ENCODE data around the gene KLHL17. TPM values are rescaled to one million over a fixed set of nuclear protein-coding genes. Genes with fewer than 3 reads are reported as not detected.

KLHL17 gene
- total RNA-seq, 2 donors from 2014 or later, result 4.2 to 15.3 TPM

DNA sequence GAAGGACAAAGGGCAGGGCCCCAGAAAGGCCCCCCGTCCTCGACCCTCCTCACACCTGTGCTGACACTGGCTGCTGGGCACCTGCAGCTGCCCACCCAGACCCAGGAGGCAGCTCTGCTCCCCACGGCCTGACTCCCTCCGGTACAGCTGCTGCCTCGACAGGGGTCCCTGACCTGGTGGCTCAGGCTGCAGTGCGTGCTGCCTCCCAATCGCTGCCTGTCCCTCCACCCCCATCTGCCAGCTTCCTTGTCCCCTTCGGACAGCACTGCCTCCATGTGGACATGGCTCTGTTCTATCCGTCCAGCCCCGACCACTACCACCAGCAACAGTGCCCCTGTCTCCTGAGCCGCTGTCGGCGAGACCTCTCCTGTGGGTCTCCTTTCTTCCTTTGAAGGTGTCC lies 5.5 kb upstream of the KLHL17 start:
- no peak for ATAC-seq (ENCODE audit: insufficient number of reproducible peaks, low FRiP score, low read depth)
- no peak for DNase-seq (ENCODE audit: low spot score)
- peaks cover 13 to 25% of the 10 kb centered on the region in 2 donors for H3K4me1 ChIP-seq (ENCODE audit: control insufficient read depth in 1 of 2, low read depth in 2 of 2)
- H3K27ac ChIP-seq, result no peak overlapping the region
- peaks cover 61% of the 10 kb centered on the region for H3K36me3 ChIP-seq
- H3K9me3 ChIP-seq, result no peaks in the 10 kb centered on the region
- TF ChIP-seq, protein P1, sequence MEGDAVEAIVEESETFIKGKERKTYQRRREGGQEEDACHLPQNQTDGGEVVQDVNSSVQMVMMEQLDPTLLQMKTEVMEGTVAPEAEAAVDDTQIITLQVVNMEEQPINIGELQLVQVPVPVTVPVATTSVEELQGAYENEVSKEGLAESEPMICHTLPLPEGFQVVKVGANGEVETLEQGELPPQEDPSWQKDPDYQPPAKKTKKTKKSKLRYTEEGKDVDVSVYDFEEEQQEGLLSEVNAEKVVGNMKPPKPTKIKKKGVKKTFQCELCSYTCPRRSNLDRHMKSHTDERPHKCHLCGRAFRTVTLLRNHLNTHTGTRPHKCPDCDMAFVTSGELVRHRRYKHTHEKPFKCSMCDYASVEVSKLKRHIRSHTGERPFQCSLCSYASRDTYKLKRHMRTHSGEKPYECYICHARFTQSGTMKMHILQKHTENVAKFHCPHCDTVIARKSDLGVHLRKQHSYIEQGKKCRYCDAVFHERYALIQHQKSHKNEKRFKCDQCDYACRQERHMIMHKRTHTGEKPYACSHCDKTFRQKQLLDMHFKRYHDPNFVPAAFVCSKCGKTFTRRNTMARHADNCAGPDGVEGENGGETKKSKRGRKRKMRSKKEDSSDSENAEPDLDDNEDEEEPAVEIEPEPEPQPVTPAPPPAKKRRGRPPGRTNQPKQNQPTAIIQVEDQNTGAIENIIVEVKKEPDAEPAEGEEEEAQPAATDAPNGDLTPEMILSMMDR (IDR thresholded peaks at IDR 0.05), result no peak
- H3K4me3 ChIP-seq, result no peak overlapping the region
- H3K27me3 ChIP-seq (replicated peaks; ENCODE audit: insufficient read depth), result no peaks in the 10 kb centered on the region

DNA sequence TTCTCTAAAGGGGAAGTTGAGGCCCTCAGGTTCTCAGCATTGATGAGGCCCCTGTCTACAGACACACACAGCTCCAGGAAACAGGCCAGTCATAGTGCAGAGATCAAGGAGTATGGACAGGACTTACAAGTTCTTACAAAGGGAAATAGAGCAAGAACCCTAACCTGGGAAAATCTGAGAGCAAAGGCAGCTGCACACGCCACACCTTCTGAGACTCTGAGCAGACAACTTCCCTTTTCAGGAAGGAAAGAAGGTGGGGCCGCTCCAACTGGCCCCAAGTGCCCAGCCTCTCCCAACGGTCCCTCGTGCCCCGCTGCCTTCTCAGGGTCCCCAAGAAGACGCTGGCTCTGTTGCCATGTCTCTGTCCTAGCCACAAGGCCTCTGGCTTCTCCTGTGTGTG lies 4.9 kb upstream of the KLHL17 start:
- TF ChIP-seq, protein P1 (IDR thresholded peaks at IDR 0.05), result no peak
- Histone ChIP-seq H3K27me3 (replicated peaks; ENCODE audit: insufficient read depth) (no peaks in the 10 kb centered on the region), H3K4me1 (ENCODE audit: control insufficient read depth in 1 of 2, low read depth in 2 of 2) (peaks cover 15 to 28% of the 10 kb centered on the region in 2 donors), H3K4me3 (no peak overlapping the region), H3K27ac (no peak overlapping the region), H3K9me3 (no peaks in the 10 kb centered on the region), H3K36me3 (peaks cover 57% of the 10 kb centered on the region)
- no peak for DNase-seq (ENCODE audit: low spot score)
- no peak for ATAC-seq (ENCODE audit: insufficient number of reproducible peaks, low FRiP score, low read depth)

DNA sequence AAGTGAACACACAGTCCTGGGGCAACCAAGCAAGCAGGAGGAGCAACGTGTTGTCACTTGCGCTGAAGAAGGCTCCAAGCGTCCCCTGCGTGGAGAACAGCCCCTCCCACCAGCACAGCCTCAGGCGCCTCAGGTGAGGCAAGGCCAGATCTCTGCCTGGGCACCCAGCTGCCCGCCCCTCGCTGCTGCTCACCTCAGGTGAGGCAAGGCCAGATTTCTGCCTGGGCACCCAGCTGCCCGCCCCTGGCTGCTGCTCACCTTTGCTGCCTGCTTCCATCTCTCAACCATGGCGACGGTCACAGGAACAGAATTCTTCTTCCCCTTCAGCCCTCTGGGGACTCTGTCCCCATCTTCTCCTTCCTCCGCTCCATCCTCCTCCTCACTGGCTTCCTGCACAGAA lies 3.7 kb upstream of the KLHL17 start:
- H3K27me3 ChIP-seq (replicated peaks; ENCODE audit: insufficient read depth), result no peaks in the 10 kb centered on the region
- H3K9me3 ChIP-seq, result no peaks in the 10 kb centered on the region
- no peak for DNase-seq (ENCODE audit: low spot score)
- no peak overlapping the region for H3K4me3 ChIP-seq
- TF ChIP-seq, protein P1 (IDR thresholded peaks at IDR 0.05), result no peak
- H3K4me1 ChIP-seq (ENCODE audit: control insufficient read depth in 1 of 2, low read depth in 2 of 2), result peaks cover 15 to 34% of the 10 kb centered on the region in 2 donors
- ATAC-seq (ENCODE audit: insufficient number of reproducible peaks, low FRiP score, low read depth), result no peak
- H3K27ac ChIP-seq, result no peak overlapping the region
- peaks cover 53% of the 10 kb centered on the region for H3K36me3 ChIP-seq

DNA sequence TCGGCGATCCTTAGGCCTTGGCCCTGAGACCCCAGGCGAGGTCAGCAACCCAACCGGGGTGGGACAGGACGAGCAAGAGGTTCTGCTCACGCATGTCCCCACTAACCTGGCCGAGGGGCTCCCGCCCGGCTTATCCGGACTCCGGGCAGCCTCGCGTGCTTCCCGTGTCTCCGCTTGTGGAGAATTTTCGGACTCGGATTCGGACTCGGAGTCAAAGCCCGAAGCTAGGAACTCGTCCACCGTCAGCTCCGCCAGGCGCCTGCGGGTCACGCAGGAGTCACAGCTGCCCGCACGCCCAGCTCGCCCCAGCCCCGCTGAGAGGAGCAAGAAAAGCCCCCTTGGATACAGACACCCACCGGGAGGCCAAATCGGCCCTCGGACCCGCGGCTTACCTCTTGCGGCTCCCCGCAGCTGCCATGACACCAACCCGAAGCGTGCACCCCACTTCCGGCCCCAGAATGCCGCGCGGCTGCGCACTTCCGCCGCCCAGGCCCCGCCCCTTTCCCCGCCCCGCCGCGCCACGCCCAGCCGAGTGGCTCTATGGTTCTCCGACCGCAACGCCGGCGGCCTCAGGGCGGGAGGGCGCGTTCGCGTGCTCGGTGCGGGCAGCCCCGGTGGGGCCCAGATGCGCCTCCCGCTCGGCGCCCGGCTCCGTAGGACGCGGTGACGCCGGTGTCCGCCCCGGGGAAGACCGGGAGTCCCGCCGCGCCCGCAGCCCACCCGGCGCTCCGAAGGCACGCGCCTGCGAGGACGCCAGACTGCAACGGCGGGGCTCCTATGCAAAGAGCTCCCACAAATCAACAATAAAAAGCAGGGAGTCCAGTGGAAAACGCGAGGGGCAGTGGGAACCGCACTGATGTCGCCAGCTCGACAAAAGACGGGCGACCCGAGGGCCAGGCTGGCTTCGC lies 1.3 kb upstream of the KLHL17 start, which contains the start of gene NOC2L:
Gene NOC2L, minus strand, starts transcription at position 434 of the 908 bp plus-strand sequence. Its CDS starts 16 bp downstream, at position 418.
- Histone ChIP-seq H3K9me3 (no peaks in the 10 kb centered on the region), H3K27ac (no peak within 1 kb of the TSS), H3K27me3 (replicated peaks; ENCODE audit: insufficient read depth) (no peaks in the 10 kb centered on the region), H3K36me3 (peaks cover 29% of the 10 kb centered on the region), H3K4me3 (peak within 1 kb of the TSS; percentile 87), H3K4me1 (ENCODE audit: control insufficient read depth in 1 of 2, low read depth in 2 of 2) (peaks cover 15 to 35% of the 10 kb centered on the region in 2 donors)
- TF ChIP-seq, protein P1 (IDR thresholded peaks at IDR 0.05), result no peak
- ATAC-seq (ENCODE audit: insufficient number of reproducible peaks, low FRiP score, low read depth), result no peak
- DNase-seq (ENCODE audit: low spot score), result peak; percentile 68

DNA sequence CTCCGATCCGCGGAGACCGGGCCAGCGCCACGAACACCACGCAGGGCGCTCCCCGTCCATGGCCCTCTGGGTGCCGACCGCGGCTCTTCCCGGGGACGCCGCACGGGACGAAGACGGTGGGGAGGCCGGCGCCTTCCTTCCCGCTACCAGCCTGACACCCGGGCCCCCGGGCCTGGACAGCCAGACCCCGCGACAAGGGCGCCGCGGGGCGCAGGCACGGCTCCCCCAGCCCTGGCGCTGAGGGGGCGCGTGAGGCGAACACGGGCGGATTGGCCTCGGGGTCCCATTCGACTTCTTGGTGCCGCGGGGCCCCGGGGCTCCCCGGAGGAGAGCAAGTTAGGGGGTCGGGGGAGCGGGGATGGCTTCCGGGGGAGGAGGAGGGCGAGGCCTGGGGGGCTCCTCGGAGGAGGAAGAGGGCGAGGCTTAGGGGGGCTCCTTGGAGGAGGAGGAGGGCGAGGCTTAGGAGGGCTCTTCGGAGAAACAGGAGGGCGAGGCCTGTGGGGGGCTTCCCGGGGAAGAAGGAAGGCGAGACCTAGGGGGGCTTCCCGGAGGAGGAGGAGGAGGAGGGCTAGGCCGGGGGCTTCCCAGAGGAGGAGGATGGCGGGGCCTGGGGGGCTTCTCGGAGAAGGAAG lies 537 bp upstream of the KLHL17 start:
- TF ChIP-seq, protein P1 (IDR thresholded peaks at IDR 0.05), result no peak
- peak overlapping the region; percentile 87 for H3K4me3 ChIP-seq
- no peaks in the 10 kb centered on the region for H3K9me3 ChIP-seq
- ATAC-seq (ENCODE audit: insufficient number of reproducible peaks, low FRiP score, low read depth), result no peak
- peaks cover 15 to 35% of the 10 kb centered on the region in 2 donors for H3K4me1 ChIP-seq (ENCODE audit: control insufficient read depth in 1 of 2, low read depth in 2 of 2)
- no peak for DNase-seq (ENCODE audit: low spot score)
- H3K27me3 ChIP-seq (replicated peaks; ENCODE audit: insufficient read depth), result no peaks in the 10 kb centered on the region
- H3K27ac ChIP-seq, result no peak overlapping the region
- peaks cover 21% of the 10 kb centered on the region for H3K36me3 ChIP-seq
